ENCODE measurements around the gene FHDC1. TPM values are rescaled to one million over a fixed set of nuclear protein-coding genes. Genes with fewer than 3 reads are reported as not detected.

The FHDC1 gene
- total and polyA plus RNA-seq, 10 donors = 0.82 to 14.3 (median 7.5) TPM

GRCh38 chr4:152951348-152951747, 15.2 kb downstream of the FHDC1 start:
- WGBS, 5 donors = 71 to 81% (median 77%) methylated on average over 3 of the region's 3 CpGs
- no peak overlapping the region for H3K4me3 ChIP-seq
- no peaks in the 10 kb centered on the region for H3K9me3 ChIP-seq
- no peaks in the 10 kb centered on the region for H3K27me3 ChIP-seq (replicated peaks in 1 of 7)
- no peak overlapping the region for H3K27ac ChIP-seq
- intact Hi-C loops (cut with DNase I; ENCODE audit: low total_unique reads) = loop anchor here (10.0 kb wide), 1 partner anchor 173 kb away; no protein-coding TSS in a partner anchor
- DNase-seq = no peak
- TF ChIP-seq POLR2AphosphoS5 (IDR thresholded peaks at IDR 0.05) (no peak), CTCF (IDR thresholded peaks at IDR 0.05 in 8 of 11, conservative IDR thresholded peaks at IDR 0.05 in 3 of 11) (no peak), POLR2A (IDR thresholded peaks at IDR 0.05) (no peak)
- H3K4me1 ChIP-seq = peaks cover 0 to 3% (median 0%) of the 10 kb centered on the region in 6 donors
- H3K36me3 ChIP-seq = peaks cover 0 to 6% (median 0%) of the 10 kb centered on the region in 6 donors

DNA sequence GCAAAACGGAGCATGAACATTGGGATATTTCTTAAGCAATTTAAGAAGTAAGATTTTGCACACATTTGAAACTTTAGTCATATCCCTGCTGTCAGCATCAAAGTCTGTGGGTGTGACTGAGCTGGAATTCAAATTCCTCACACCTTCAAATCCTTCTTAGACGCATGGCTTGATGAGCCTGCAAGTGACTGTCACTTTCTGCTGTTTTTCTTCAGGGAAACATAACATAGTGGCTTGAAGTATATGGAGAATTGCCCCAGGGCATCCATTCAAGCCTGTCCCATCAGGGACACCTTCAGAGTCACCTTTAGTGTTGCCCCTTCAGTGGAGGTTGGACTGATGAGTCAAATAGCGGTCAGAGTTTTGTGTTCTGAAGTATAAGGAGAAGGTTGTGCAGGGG, 17.4 kb downstream of the FHDC1 start:
- no peaks in the 10 kb centered on the region for H3K9me3 ChIP-seq
- DNase-seq = no peak
- H3K27ac ChIP-seq = no peak overlapping the region
- H3K4me1 ChIP-seq = peaks cover 0 to 24% (median 19%) of the 10 kb centered on the region in 6 donors
- no peaks in the 10 kb centered on the region for H3K27me3 ChIP-seq (replicated peaks in 1 of 7)
- H3K36me3 ChIP-seq = peaks cover 0 to 6% (median 0%) of the 10 kb centered on the region in 6 donors
- H3K4me3 ChIP-seq = no peak overlapping the region
- no peak for TF ChIP-seq CTCF (IDR thresholded peaks at IDR 0.05 in 8 of 11, conservative IDR thresholded peaks at IDR 0.05 in 3 of 11)
- TF ChIP-seq POLR2A (IDR thresholded peaks at IDR 0.05) = no peak
- no peak for TF ChIP-seq POLR2AphosphoS5 (IDR thresholded peaks at IDR 0.05)
- intact Hi-C loops (cut with DNase I; ENCODE audit: low total_unique reads) = loop anchor here (10.0 kb wide), 1 partner anchor 171 kb away; no protein-coding TSS in a partner anchor
- WGBS, 5 donors = 89 to 97% (median 92%) methylated on average over 3 of the region's 3 CpGs

GRCh38 chr4:152954741-152955140, 18.6 kb downstream of the FHDC1 start:
- H3K27me3 ChIP-seq (replicated peaks in 1 of 7) = no peaks in the 10 kb centered on the region
- TF ChIP-seq POLR2AphosphoS5 (IDR thresholded peaks at IDR 0.05) (no peak), POLR2A (IDR thresholded peaks at IDR 0.05) (no peak), CTCF (IDR thresholded peaks at IDR 0.05 in 8 of 11, conservative IDR thresholded peaks at IDR 0.05 in 3 of 11) (no peak)
- no peak for DNase-seq
- intact Hi-C loops (cut with DNase I; ENCODE audit: low total_unique reads) = loop anchor here (10.0 kb wide), 1 partner anchor 170 kb away; no protein-coding TSS in a partner anchor
- 76 to 97% (median 85%) methylated on average over 1 of the region's 1 CpG for WGBS, 5 donors
- peaks cover 0 to 6% (median 0%) of the 10 kb centered on the region in 6 donors for H3K36me3 ChIP-seq
- H3K4me3 ChIP-seq = no peak overlapping the region
- H3K9me3 ChIP-seq = no peaks in the 10 kb centered on the region
- H3K4me1 ChIP-seq = peaks cover 0 to 30% (median 19%) of the 10 kb centered on the region in 6 donors
- no peak overlapping the region for H3K27ac ChIP-seq

DNA sequence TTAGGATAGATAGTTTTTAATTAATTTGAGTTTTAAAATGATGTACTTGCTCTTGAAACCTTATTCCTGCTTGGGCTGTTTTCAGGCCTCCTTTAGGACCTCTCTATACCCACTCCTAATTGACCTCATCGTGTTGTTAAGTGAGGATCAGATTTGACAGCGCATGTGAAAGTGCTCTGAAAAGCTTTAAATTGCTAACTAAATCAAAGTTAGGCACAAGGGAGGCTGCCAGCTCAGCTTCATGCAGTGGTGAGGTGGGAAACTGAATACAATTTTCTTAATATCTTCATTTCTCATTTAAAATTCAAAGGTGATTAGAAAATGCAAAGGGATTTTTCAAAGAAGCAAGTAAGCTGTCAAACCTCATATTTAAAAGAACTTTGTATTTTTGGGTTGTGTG, 20.0 kb downstream of the FHDC1 start:
- H3K4me1 ChIP-seq = peaks cover 0 to 38% (median 26%) of the 10 kb centered on the region in 6 donors
- peaks cover 0 to 6% (median 0%) of the 10 kb centered on the region in 6 donors for H3K36me3 ChIP-seq
- intact Hi-C loops (cut with DNase I; ENCODE audit: low total_unique reads) = loop anchor here (10.0 kb wide), 1 partner anchor 169 kb away; no protein-coding TSS in a partner anchor
- no peaks in the 10 kb centered on the region for H3K9me3 ChIP-seq
- peak overlapping the region in 6 of 8 donors; percentile 67 to 80 (median 76) for H3K27ac ChIP-seq
- no peak for DNase-seq
- TF ChIP-seq CTCF (IDR thresholded peaks at IDR 0.05 in 8 of 11, conservative IDR thresholded peaks at IDR 0.05 in 3 of 11) (no peak), POLR2A (IDR thresholded peaks at IDR 0.05) (no peak), POLR2AphosphoS5 (IDR thresholded peaks at IDR 0.05) (no peak)
- H3K4me3 ChIP-seq = no peak overlapping the region
- WGBS, 5 donors = 70 to 77% (median 75%) methylated on average over 2 of the region's 2 CpGs
- H3K27me3 ChIP-seq (replicated peaks in 1 of 7) = no peaks in the 10 kb centered on the region
